OCI-LY3 (cell line): Measurements from ENCODE around the gene FRS3.
"Not testable (repeated sequence)": the region's sequence is repeated elsewhere in the genome, so short reads cannot be mapped to it uniquely, and the experiment has no call there.

Source experiments
- H2AFZ ChIP-seq: fragments of 200-600, 300-600 bp; shearing (Covaris generic); 2 replicates; pipeline ENCODE4 v1.6.0; 2014; ENCODE audit warnings: antibody characterized with exemption, low read depth, low read length
- H3K27ac ChIP-seq: fragments of 200-600, 300-600 bp; sonication (generic); 2 replicates; pipeline ENCODE4 v1.5.1; 2014; ENCODE audit warnings: mild to moderate bottlenecking, low read length, moderate library complexity, mixed read lengths
- H3K27me3 ChIP-seq: fragments of 200-600, 300-600 bp; sonication (generic); 2 replicates; pipeline ENCODE4 v1.6.1; 2014; ENCODE audit warnings: low read depth, low read length, mixed read lengths
- H3K36me3 ChIP-seq: fragments of 200-600, 300-600 bp; sonication (generic); replicated peaks from 2 replicates; pipeline ENCODE3; 2014; ENCODE audit warnings: low read depth, low read length, mixed read lengths
- H3K4me1 ChIP-seq: fragments of 300-600, 200-600 bp; sonication (generic); 2 replicates; pipeline ENCODE4 v1.6.1; 2014; ENCODE audit warnings: low read length, mixed read lengths
- H3K4me2 ChIP-seq: fragments of 200-600, 300-600 bp; sonication (generic); 2 replicates; pipeline ENCODE4 v1.6.1; 2014; ENCODE audit warnings: low read length, mixed read lengths
- H3K4me3 ChIP-seq: fragments of 300-600, 200-600 bp; sonication (generic); 2 replicates; pipeline ENCODE4 v1.5.1; 2014; ENCODE audit warnings: antibody characterized with exemption, mild to moderate bottlenecking, low read length, moderate library complexity
- H3K79me2 ChIP-seq: fragments of 300-600, 200-600 bp; shearing (Covaris generic); 2 replicates; pipeline ENCODE4 v1.6.1; 2014; ENCODE audit warnings: mild to moderate bottlenecking, low read length, mixed read lengths
- H3K9ac ChIP-seq: fragments of 300-600, 200-600 bp; shearing (Covaris generic); 2 replicates; pipeline ENCODE4 v1.6.0; 2014; ENCODE audit warnings: mild to moderate bottlenecking, low read length, moderate library complexity
- H3K9me3 ChIP-seq: fragments of 200-600, 300-600 bp; shearing (Covaris generic); 2 replicates; pipeline ENCODE4 v1.6.1; 2014; ENCODE audit warnings: low read length, mixed read lengths; ENCODE audit not compliant: insufficient read depth
- H4K20me1 ChIP-seq: fragments of 200-600, 300-600 bp; sonication (generic); 2 replicates; pipeline ENCODE4 v1.6.1; 2016; ENCODE audit warnings: low read length, mixed read lengths; ENCODE audit not compliant: insufficient read depth
- CTCF ChIP-seq: fragments of 200-600, 300-600 bp; sonication (generic); IDR thresholded peaks from 2 replicates; pipeline ENCODE4 v1.5.1; 2014; ENCODE audit warnings: antibody characterized with exemption, low read length, low read depth
- EZH2phosphoT487 ChIP-seq: fragments of 200-600 bp; shearing (Covaris generic); IDR thresholded peaks from 2 replicates; pipeline ENCODE4 v1.6.1; 2018; ENCODE audit warnings: antibody characterized with exemption, mixed run types, low read depth

FRS3 gene

GRCh38 chr6:41815587-41815986 is 35.9 kb upstream of the FRS3 start:
- Histone ChIP-seq H3K79me2 (no peaks in the 10 kb centered on the region), H3K27me3 (no peaks in the 10 kb centered on the region), H3K4me2 (no peak overlapping the region), H3K9me3 (no peaks in the 10 kb centered on the region), H4K20me1 (no peaks in the 10 kb centered on the region), H3K27ac (no peak overlapping the region), H3K9ac (no peak overlapping the region), H3K4me3 (no peak overlapping the region), H2AFZ (no peak overlapping the region), H3K36me3 (no peaks in the 10 kb centered on the region), H3K4me1 (peaks cover 6% of the 10 kb centered on the region)
- TF ChIP-seq EZH2phosphoT487 (no peak), CTCF (no peak)

- Histone ChIP-seq H3K36me3 (no peaks in the 10 kb centered on the region), H3K27me3 (no peaks in the 10 kb centered on the region), H3K4me1 (peaks cover 7% of the 10 kb centered on the region), H3K9me3 (no peaks in the 10 kb centered on the region), H3K4me3 (no peak overlapping the region), H2AFZ (no peak overlapping the region), H3K27ac (no peak overlapping the region), H4K20me1 (no peaks in the 10 kb centered on the region), H3K4me2 (no peak overlapping the region), H3K79me2 (no peaks in the 10 kb centered on the region), H3K9ac (no peak overlapping the region)
- TF ChIP-seq EZH2phosphoT487 (no peak), CTCF (no peak)
These were observed 34.9 kb upstream of the FRS3 start for GRCh38 chr6:41814629-41815028.

- no peak for TF ChIP-seq CTCF
- TF ChIP-seq EZH2phosphoT487: no peak
- Histone ChIP-seq H3K4me2 (no peak overlapping the region), H2AFZ (no peak overlapping the region), H3K4me1 (peaks cover 7% of the 10 kb centered on the region), H3K79me2 (no peaks in the 10 kb centered on the region), H3K36me3 (no peaks in the 10 kb centered on the region), H3K9ac (no peak overlapping the region), H3K27me3 (no peaks in the 10 kb centered on the region), H3K4me3 (no peak overlapping the region), H3K27ac (no peak overlapping the region), H3K9me3 (no peaks in the 10 kb centered on the region), H4K20me1 (no peaks in the 10 kb centered on the region)
These were observed 34.3 kb upstream of the FRS3 start for GRCh38 chr6:41813956-41814355.

GRCh38 chr6:41813469-41813868 is 33.8 kb upstream of the FRS3 start:
- Histone ChIP-seq H3K27me3 (no peaks in the 10 kb centered on the region), H3K36me3 (no peaks in the 10 kb centered on the region), H3K9ac (no peak overlapping the region), H3K4me3 (no peak overlapping the region), H4K20me1 (no peaks in the 10 kb centered on the region), H3K4me1 (peaks cover 7% of the 10 kb centered on the region), H3K79me2 (no peaks in the 10 kb centered on the region), H3K4me2 (no peak overlapping the region), H2AFZ (no peak overlapping the region), H3K9me3 (no peaks in the 10 kb centered on the region), H3K27ac (no peak overlapping the region)
- TF ChIP-seq EZH2phosphoT487: no peak
- TF ChIP-seq CTCF: no peak

GRCh38 chr6:41811946-41812345 is 32.2 kb upstream of the FRS3 start:
- not testable (repeated sequence) for H3K36me3 ChIP-seq, H4K20me1 ChIP-seq

More at GRCh38 chr6:41811946-41812345, 32.2 kb upstream of the FRS3 start:
- not testable (repeated sequence) for H3K27me3 ChIP-seq, H3K9me3 ChIP-seq, H2AFZ ChIP-seq, H3K79me2 ChIP-seq, H3K27ac ChIP-seq, H3K4me1 ChIP-seq, H3K4me2 ChIP-seq, H3K9ac ChIP-seq, H3K4me3 ChIP-seq
